Kidney tubule cell (primary cell): ENCODE measurements around the gene OGFOD2.
"Not testable (repeated sequence)": the region's sequence is repeated elsewhere in the genome, so short reads cannot be mapped to it uniquely, and the experiment has no call there.

Experiments used
- DNase-seq: peaks from one replicate; pipeline ENCODE4 v3.0.0-alpha.2; 2018; ENCODE audit warnings: low spot score

OGFOD2 gene

GRCh38 chr12:123005081-123005626 is 30.1 kb downstream of the OGFOD2 start:
- DNase-seq = no peak

GRCh38 chr12:123006977-123007376 is 31.9 kb downstream of the OGFOD2 start:
- no peak for DNase-seq

GRCh38 chr12:123010110-123010509 is 35.1 kb downstream of the OGFOD2 start:
- DNase-seq = no peak

GRCh38 chr12:123010681-123011080 is 35.6 kb downstream of the OGFOD2 start:
- no peak for DNase-seq

- DNase-seq = no peak
Measured at GRCh38 chr12:123011701-123012100, 36.7 kb downstream of the OGFOD2 start.

GRCh38 chr12:123013185-123014095 is 38.4 kb downstream of the OGFOD2 start:
- DNase-seq = no peak

- not testable (repeated sequence) for DNase-seq
Measured at GRCh38 chr12:123014473-123014872, 39.4 kb downstream of the OGFOD2 start.

GRCh38 chr12:123017753-123018152 is 42.7 kb downstream of the OGFOD2 start:
- DNase-seq = no peak

GRCh38 chr12:123019841-123020138 is 44.7 kb downstream of the OGFOD2 start:
- no peak for DNase-seq

- no peak for DNase-seq
Measured at GRCh38 chr12:123021688-123022604, 46.9 kb downstream of the OGFOD2 start.

GRCh38 chr12:123022846-123023245 is 47.8 kb downstream of the OGFOD2 start:
- DNase-seq = no peak

GRCh38 chr12:123024819-123025391 is 49.9 kb downstream of the OGFOD2 start:
- DNase-seq = peak; percentile 8

- no peak for DNase-seq
Measured at GRCh38 chr12:123026094-123026853, 51.2 kb downstream of the OGFOD2 start.

GRCh38 chr12:123027726-123028445 is 52.8 kb downstream of the OGFOD2 start:
- no peak for DNase-seq

- DNase-seq = no peak
Measured at GRCh38 chr12:123028475-123028874, 53.4 kb downstream of the OGFOD2 start.

- no peak for DNase-seq
Measured at GRCh38 chr12:123029550-123029949, 54.5 kb downstream of the OGFOD2 start.
